GM18909 (cell line): Measurements from ENCODE around the gene MUC6.
"Not testable (repeated sequence)": the region's sequence is repeated elsewhere in the genome, so short reads cannot be mapped to it uniquely, and the experiment has no call there.

Experiments used
- ATAC-seq: cut with Tn5 transposase; IDR thresholded peaks from one replicate; pipeline ENCODE4 v1.9.1; 2021; ENCODE audit warnings: mild to moderate bottlenecking; ENCODE audit not compliant: unreplicated experiment, poor library complexity

MUC6 gene

GRCh38 chr11:992577-992976, 43.9 kb downstream of the MUC6 start:
- ATAC-seq, result no peak

GRCh38 chr11:991711-992307, 44.7 kb downstream of the MUC6 start:
- no peak for ATAC-seq

GRCh38 chr11:991034-991433, 45.5 kb downstream of the MUC6 start:
- no peak for ATAC-seq

GRCh38 chr11:990101-990500, 46.4 kb downstream of the MUC6 start:
- no peak for ATAC-seq

GRCh38 chr11:987671-988070, 48.8 kb downstream of the MUC6 start:
- ATAC-seq, result no peak

- ATAC-seq, result no peak
Measured at GRCh38 chr11:986952-987305, 49.6 kb downstream of the MUC6 start.

GRCh38 chr11:986270-986951, 50.1 kb downstream of the MUC6 start:
- ATAC-seq, result no peak

- no peak for ATAC-seq
Measured at GRCh38 chr11:985848-986247, 50.7 kb downstream of the MUC6 start.

- no peak for ATAC-seq
Measured at GRCh38 chr11:985406-985805, 51.1 kb downstream of the MUC6 start.

- no peak for ATAC-seq
Measured at GRCh38 chr11:984546-984945, 52.0 kb downstream of the MUC6 start.

- ATAC-seq, result no peak
Measured at GRCh38 chr11:981764-982163, 54.8 kb downstream of the MUC6 start.

- ATAC-seq, result no peak
Measured at GRCh38 chr11:980438-981357, 55.8 kb downstream of the MUC6 start.

GRCh38 chr11:978781-979180, 57.7 kb downstream of the MUC6 start:
- ATAC-seq, result no peak

GRCh38 chr11:977830-978720, 58.4 kb downstream of the MUC6 start:
- ATAC-seq, result no peak

- ATAC-seq, result no peak
Measured at GRCh38 chr11:976431-977160, 59.9 kb downstream of the MUC6 start.

GRCh38 chr11:975827-976226, 60.7 kb downstream of the MUC6 start:
- no peak for ATAC-seq

GRCh38 chr11:975376-975775, 61.1 kb downstream of the MUC6 start:
- not testable (repeated sequence) for ATAC-seq

- no peak for ATAC-seq
Measured at GRCh38 chr11:973237-973636, 63.3 kb downstream of the MUC6 start.

- ATAC-seq, result no peak
Measured at GRCh38 chr11:972523-973211, 63.9 kb downstream of the MUC6 start.
